Mesothelial cell of epicardium (in vitro differentiated cells): ENCODE measurements around the gene OR52I1. TPM values are rescaled to one million over a fixed set of nuclear protein-coding genes. Genes with fewer than 3 reads are reported as not detected.

Source experiments
- DNase-seq, 2 experiments: peaks; one replicate each; pipeline ENCODE4 v3.0.0; 2021; ENCODE audit warnings: low spot score in 2 of 2; ENCODE audit not compliant: unreplicated experiment in 2 of 2
- H3K27ac Mint-ChIP-seq: 2 replicates; pipeline ENCODE4 v1.8.0; 2021; ENCODE audit warnings: mixed read lengths
- H3K27me3 Mint-ChIP-seq: 2 replicates; pipeline ENCODE4 v1.8.0; 2021; ENCODE audit warnings: low read depth, mixed read lengths
- H3K36me3 Mint-ChIP-seq: 2 replicates; pipeline ENCODE4 v1.8.0; 2021; ENCODE audit warnings: mixed read lengths
- H3K4me1 Mint-ChIP-seq: 2 replicates; pipeline ENCODE4 v1.8.0; 2021; ENCODE audit warnings: mixed read lengths
- H3K4me3 Mint-ChIP-seq: 2 replicates; pipeline ENCODE4 v1.8.0; 2021; ENCODE audit warnings: mild to moderate bottlenecking, moderate library complexity, mixed read lengths
- H3K9me3 Mint-ChIP-seq: 2 replicates; pipeline ENCODE4 v1.8.0; 2021; ENCODE audit warnings: mixed read lengths
- CTCF ChIP-seq: fragments of 200-600 bp; sonication (generic); IDR thresholded peaks from one replicate; pipeline ENCODE4 v1.5.0; 2021; ENCODE audit warnings: antibody characterized with exemption; ENCODE audit not compliant: unreplicated experiment
- total RNA-seq: library from RNA; stranded (reverse); gene quantifications from 3 replicates; pipeline ENCODE4 v1.2.1, GENCODE V29; 2021

The OR52I1 gene
- total RNA-seq, 1 donor from 2014 or later: not detected

GRCh38 chr11:4644233-4644632 lies 50.4 kb downstream of the OR52I1 start:
- H3K36me3 Mint-ChIP-seq: no peaks in the 10 kb centered on the region
- peaks cover 5% of the 10 kb centered on the region for H3K9me3 Mint-ChIP-seq
- peaks cover 18% of the 10 kb centered on the region for H3K4me1 Mint-ChIP-seq
- H3K27me3 Mint-ChIP-seq: peaks cover under 1% of the 10 kb centered on the region
- DNase-seq: no peak
- H3K4me3 Mint-ChIP-seq: no peak overlapping the region
- TF ChIP-seq CTCF: no peak
- no peak overlapping the region for H3K27ac Mint-ChIP-seq

Other genes starting within 250 kb of the OR52I1 start
- gene OR52B4, start 225.7 kb upstream of the OR52I1 start, total RNA-seq: not detected in 3 replicates
- 16.5 to 17.4 TPM (median 17.1 TPM) in 3 replicates for gene TRIM21, start 200.3 kb upstream of the OR52I1 start, total RNA-seq
- not detected in 3 replicates for gene OR52K2, start 144.7 kb upstream of the OR52I1 start, total RNA-seq
- 0.07 TPM in 1 of 3 replicates, not detected in the others for gene OR52K1, start 111.4 kb upstream of the OR52I1 start, total RNA-seq
- gene OR52M1, start 48.8 kb upstream of the OR52I1 start, total RNA-seq: not detected in 3 replicates
- not detected in 3 replicates for gene OR52I2, start 12.3 kb upstream of the OR52I1 start, total RNA-seq
- gene TRIM68, start 14.2 kb downstream of the OR52I1 start, total RNA-seq: 20.2 to 23.3 TPM (median 21.4 TPM) in 3 replicates
- gene OR51D1, start 43.4 kb downstream of the OR52I1 start, total RNA-seq: not detected in 3 replicates
- not detected in 3 replicates for gene OR51E1, start 49.9 kb downstream of the OR52I1 start, total RNA-seq
- gene OR51E2, start 103.8 kb downstream of the OR52I1 start, total RNA-seq: 0.11 TPM in 1 of 3 replicates, not detected in the others
- not detected in 3 replicates for gene MMP26, start 110.7 kb downstream of the OR52I1 start, total RNA-seq
- gene OR51F1, start 175.9 kb downstream of the OR52I1 start, total RNA-seq: not detected in 3 replicates
- gene OR52R1, start 210.3 kb downstream of the OR52I1 start, total RNA-seq: not detected in 3 replicates
- gene OR51F2, start 227.3 kb downstream of the OR52I1 start, total RNA-seq: not detected in 3 replicates